GM19395 (cell line): ENCODE results near the gene MYRF.

ENCODE experiments used
- ATAC-seq: cut with Tn5 transposase; IDR thresholded peaks from one replicate; pipeline ENCODE4 v1.9.1; 2021; ENCODE audit warnings: mild to moderate bottlenecking, moderate library complexity; ENCODE audit not compliant: unreplicated experiment

MYRF gene

GRCh38 chr11:61837411-61838005, 85.1 kb downstream of the MYRF start:
- ATAC-seq: no peak
